CD8-positive, alpha-beta memory T cell (primary cell): ENCODE measurements around the gene MRI1. TPM values are rescaled to one million over a fixed set of nuclear protein-coding genes. Genes with fewer than 3 reads are reported as not detected.
"Not testable (repeated sequence)": the region's sequence is repeated elsewhere in the genome, so short reads cannot be mapped to it uniquely, and the experiment has no call there.

Experiments
- CTCF ChIA-PET: fragments of 350-600 bp; sonication (Branson Sonifier 250); formaldehyde crosslinking; loops from one replicate; lab custom pipeline; 2021; ENCODE audit warnings: antibody characterized with exemption; lab: Charles Lee
- POLR2A ChIA-PET: fragments of 350-600 bp; sonication (Branson Sonifier 250); formaldehyde crosslinking; loops from one replicate; lab custom pipeline; 2021; ENCODE audit warnings: antibody characterized with exemption; lab: Charles Lee
- DNase-seq, 5 donors: peaks; one replicate each; pipeline versions ENCODE4 v3.0.0 to v3.0.0-alpha.2; 2020 to 2022; ENCODE audit warnings: mixed read lengths in 1 of 5
- H3K27ac ChIP-seq: one replicate; pipeline ENCODE4 v1.7.0; 2013; ENCODE audit warnings: low read depth, mild to moderate bottlenecking, low read length, moderate library complexity
- H3K27me3 ChIP-seq: 2 replicates; pipeline ENCODE4 v1.7.0; 2013; ENCODE audit warnings: low read length, mild to moderate bottlenecking; ENCODE audit not compliant: insufficient read depth, poor library complexity, severe bottlenecking
- H3K36me3 ChIP-seq: 2 replicates; pipeline ENCODE4 v1.7.0; 2013; ENCODE audit warnings: mild to moderate bottlenecking, low read length, moderate library complexity; ENCODE audit not compliant: insufficient read depth
- H3K4me1 ChIP-seq: 2 replicates; pipeline ENCODE4 v1.7.0; 2013; ENCODE audit warnings: mild to moderate bottlenecking, low read length, moderate library complexity; ENCODE audit not compliant: insufficient read depth
- H3K4me3 ChIP-seq: 2 replicates; pipeline ENCODE4 v1.7.0; 2013; ENCODE audit warnings: mild to moderate bottlenecking, low read length
- H3K9me3 ChIP-seq: 2 replicates; pipeline ENCODE4 v1.7.0; 2013; ENCODE audit warnings: mild to moderate bottlenecking, low read length
- H3K27ac Mint-ChIP-seq, 8 donors: one replicate each; pipeline ENCODE4 v1.8.0; 2020 to 2021; ENCODE audit warnings: mixed read lengths in 8 of 8, mild to moderate bottlenecking in 6 of 8, inconsistent platforms in 3 of 8, moderate library complexity in 3 of 8
- H3K27me3 Mint-ChIP-seq, 2 donors: one replicate each; pipeline ENCODE4 v1.8.0; 2020 to 2021; ENCODE audit warnings: mixed read lengths in 2 of 2, mild to moderate bottlenecking in 1 of 2, moderate library complexity in 1 of 2
- H3K36me3 Mint-ChIP-seq, 3 donors: one replicate each; pipeline ENCODE4 v1.8.0; 2020 to 2021; ENCODE audit warnings: mixed read lengths in 3 of 3, inconsistent platforms in 1 of 3, mild to moderate bottlenecking in 1 of 3
- H3K4me1 Mint-ChIP-seq, 3 donors: one replicate each; pipeline ENCODE4 v1.8.0; 2020 to 2021; ENCODE audit warnings: mixed read lengths in 3 of 3, inconsistent platforms in 1 of 3, mild to moderate bottlenecking in 1 of 3
- H3K4me3 Mint-ChIP-seq, 7 donors: one replicate each; pipeline ENCODE4 v1.8.0; 2020 to 2021; ENCODE audit warnings: mixed read lengths in 7 of 7, mild to moderate bottlenecking in 6 of 7, moderate library complexity in 4 of 7, inconsistent platforms in 2 of 7
- H3K9me3 Mint-ChIP-seq, 5 donors: one replicate each; pipeline ENCODE4 v1.8.0; 2020 to 2022; ENCODE audit warnings: mixed read lengths in 5 of 5, mild to moderate bottlenecking in 3 of 5, moderate library complexity in 2 of 5, inconsistent platforms in 1 of 5
- polyA plus RNA-seq: library from polyadenylated mRNA; unstranded; fragments of 300-500 nt; fragmentation: Illumina TruSeq; gene quantifications from one replicate; pipeline ENCODE4 v1.2.3, GENCODE V29; 2021
- total RNA-seq, 2 experiments: library from RNA; stranded (reverse); gene quantifications; one replicate each; pipeline ENCODE4 v1.2.3, GENCODE V29; 2021

Gene MRI1
- total and polyA plus RNA-seq, 3 experiments from 2014 or later = 19.0 to 43.5 (median 42.4) TPM

DNA sequence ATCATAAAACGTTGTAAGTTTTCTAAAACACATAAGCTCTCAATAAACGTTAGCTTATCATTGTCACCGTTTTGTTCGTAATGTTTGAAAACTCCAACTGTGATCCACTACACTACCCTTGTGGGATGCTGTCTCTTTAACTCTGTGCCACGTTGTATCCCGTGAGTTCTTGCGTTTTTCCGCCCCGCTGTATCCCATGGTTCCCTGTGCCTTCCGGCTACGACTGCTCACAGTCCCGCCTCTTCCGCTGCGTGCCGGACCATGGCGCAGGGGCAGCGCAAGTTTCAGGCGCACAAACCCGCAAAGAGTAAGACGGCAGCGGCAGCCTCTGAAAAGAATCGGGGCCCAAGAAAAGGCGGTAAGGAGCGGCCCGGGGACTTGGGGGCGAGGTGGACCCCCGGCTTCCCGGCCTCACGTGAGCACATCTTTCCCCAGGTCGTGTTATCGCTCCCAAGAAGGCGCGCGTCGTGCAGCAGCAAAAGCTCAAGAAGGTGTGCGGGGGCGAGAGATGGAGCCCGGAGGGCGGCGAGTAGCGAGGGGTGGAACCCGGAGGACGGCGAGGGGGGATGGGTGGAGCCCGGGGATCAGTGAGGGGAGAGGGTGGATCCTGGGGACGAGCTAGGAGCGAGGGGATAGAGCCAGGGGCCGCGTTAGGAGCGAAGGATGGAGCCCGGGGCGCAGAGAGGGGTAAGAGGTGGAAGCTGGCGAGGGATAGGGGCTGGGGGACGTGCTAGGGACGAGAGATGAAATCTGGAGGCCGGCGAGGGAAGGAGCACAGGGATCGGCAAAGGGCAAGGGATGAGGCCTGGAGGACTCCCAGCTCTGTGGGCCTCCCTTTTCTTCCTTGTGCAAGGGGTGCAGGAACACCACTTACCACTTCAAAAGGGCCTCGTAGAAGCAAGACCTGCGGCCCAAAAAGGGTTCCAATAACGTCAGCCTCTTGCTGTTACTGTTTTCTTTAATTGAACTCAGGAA is 10.2 kb downstream of the MRI1 start, which contains the start of gene C19orf53:
TSS of gene C19orf53 (plus strand) at position 240 of the 975 bp plus-strand sequence. CDS start at position 262, 22 bp downstream.
- CTCF ChIA-PET = interaction anchor here (0.6 to 3.7 kb wide), 11 partner anchors 9 to 705 kb away, joined by 3 to 29 read pairs (median 3); partner anchors contain the start of gene ZSWIM4
- Histone ChIP-seq H3K36me3 (peaks cover 23% of the 10 kb centered on the region), H3K9me3 (no peaks in the 10 kb centered on the region), H3K27ac (peak within 1 kb of the TSS; percentile 84), H3K4me3 (peak within 1 kb of the TSS; percentile 87), H3K27me3 (no peaks in the 10 kb centered on the region), H3K4me1 (peaks cover 20% of the 10 kb centered on the region)
- Mint-ChIP-seq H3K36me3 (peaks cover 0 to 69% (median 12%) of the 10 kb centered on the region in 3 donors), H3K27me3 (no peaks in the 10 kb centered on the region), H3K4me1 (peaks cover 22 to 28% (median 28%) of the 10 kb centered on the region in 3 donors), H3K27ac (peak within 1 kb of the TSS; percentile 80 to 100 (median 98)), H3K9me3 (no peaks in the 10 kb centered on the region), H3K4me3 (peak within 1 kb of the TSS; percentile 90 to 100 (median 99))
- POLR2A ChIA-PET = interaction anchor here (0.5 to 2.4 kb wide), 15 partner anchors 8 to 704 kb away, joined by 3 to 9 read pairs (median 5); partner anchors contain the start of genes MRI1 and ZSWIM4
- DNase-seq = peak; percentile 80 to 88 (median 81)

DNA sequence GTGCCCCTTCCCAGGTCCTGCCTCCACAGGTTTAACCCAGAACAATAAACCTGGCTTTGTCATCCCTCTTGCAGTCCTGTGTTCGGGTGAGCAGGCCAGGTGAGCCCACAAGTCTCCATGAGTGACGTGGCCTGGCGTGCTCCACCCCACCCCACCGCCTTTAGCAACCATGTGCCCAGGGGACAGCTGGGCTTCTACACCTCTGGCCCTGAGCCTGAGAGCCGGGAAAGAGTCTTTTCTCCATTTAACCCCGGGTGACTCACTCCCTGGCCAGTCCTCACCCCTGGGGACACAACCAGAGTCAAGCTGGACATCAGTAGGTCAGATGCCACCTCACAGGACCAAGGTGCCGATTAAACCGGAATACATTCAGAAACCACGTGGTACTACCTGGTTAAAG is 14.1 kb downstream of the MRI1 start:
- H3K36me3 Mint-ChIP-seq = peaks cover 0 to 51% (median 9%) of the 10 kb centered on the region in 3 donors
- Histone ChIP-seq H3K27ac (no peak overlapping the region), H3K27me3 (no peaks in the 10 kb centered on the region), H3K4me1 (peaks cover 20% of the 10 kb centered on the region), H3K9me3 (no peaks in the 10 kb centered on the region), H3K4me3 (no peak overlapping the region), H3K36me3 (peaks cover 23% of the 10 kb centered on the region)
- CTCF ChIA-PET = interaction anchor here (1.4 to 3.1 kb wide), 2 partner anchors 10 to 83 kb away, joined by 4 to 16 read pairs; no protein-coding TSS in a partner anchor
- POLR2A ChIA-PET = interaction anchor here (0.5 to 0.6 kb wide), 3 partner anchors 58 to 575 kb away, joined by 3 to 4 read pairs (median 4); no protein-coding TSS in a partner anchor
- no peaks in the 10 kb centered on the region for H3K27me3 Mint-ChIP-seq
- peaks cover 22 to 29% (median 28%) of the 10 kb centered on the region in 3 donors for H3K4me1 Mint-ChIP-seq
- H3K9me3 Mint-ChIP-seq = no peaks in the 10 kb centered on the region
- H3K27ac Mint-ChIP-seq = peak overlapping the region in 1 of 8 donors; percentile 26
- peak overlapping the region in 1 of 7 donors; percentile 60 for H3K4me3 Mint-ChIP-seq
- DNase-seq = no peak

DNA sequence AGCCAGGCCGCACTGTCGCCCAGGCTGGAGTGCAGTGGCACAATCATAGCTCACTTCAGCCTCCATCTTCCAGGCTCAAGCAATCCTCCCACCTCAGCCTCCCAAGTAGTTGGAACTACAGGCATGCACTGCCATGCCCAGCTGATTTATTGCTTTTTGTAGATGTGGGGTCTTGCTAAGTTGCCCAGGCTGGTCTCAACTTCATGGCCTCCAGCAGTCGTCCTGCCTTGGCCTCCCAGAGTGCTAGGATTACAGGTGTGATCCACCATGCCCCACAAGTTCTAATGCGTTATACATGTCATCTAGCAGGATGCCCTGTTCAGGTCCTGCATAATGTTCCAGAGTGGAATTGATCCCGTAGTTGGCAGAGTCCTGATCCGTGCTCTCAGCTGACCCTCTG is 14.5 kb downstream of the MRI1 start:
- Mint-ChIP-seq H3K36me3 (peaks cover 0 to 51% (median 9%) of the 10 kb centered on the region in 3 donors), H3K4me1 (peaks cover 22 to 32% (median 28%) of the 10 kb centered on the region in 3 donors), H3K27ac (peak overlapping the region in 2 of 8 donors; percentile 54 to 76), H3K27me3 (no peaks in the 10 kb centered on the region), H3K9me3 (no peaks in the 10 kb centered on the region), H3K4me3 (no peak overlapping the region)
- CTCF ChIA-PET = interaction anchor here (0.7 to 3.1 kb wide), 3 partner anchors 31 to 83 kb away, joined by 3 to 16 read pairs (median 5); a partner anchor contains a TSS
- POLR2A ChIA-PET = interaction anchor here (0.6 kb wide), 2 partner anchors 58 to 501 kb away, joined by 3 to 4 read pairs; no protein-coding TSS in a partner anchor
- Histone ChIP-seq H3K36me3 (peaks cover 23% of the 10 kb centered on the region), H3K27me3 (no peaks in the 10 kb centered on the region), H3K4me1 (peaks cover 19% of the 10 kb centered on the region), H3K27ac (no peak overlapping the region), H3K4me3 (no peak overlapping the region), H3K9me3 (no peaks in the 10 kb centered on the region)
- DNase-seq = no peak

DNA sequence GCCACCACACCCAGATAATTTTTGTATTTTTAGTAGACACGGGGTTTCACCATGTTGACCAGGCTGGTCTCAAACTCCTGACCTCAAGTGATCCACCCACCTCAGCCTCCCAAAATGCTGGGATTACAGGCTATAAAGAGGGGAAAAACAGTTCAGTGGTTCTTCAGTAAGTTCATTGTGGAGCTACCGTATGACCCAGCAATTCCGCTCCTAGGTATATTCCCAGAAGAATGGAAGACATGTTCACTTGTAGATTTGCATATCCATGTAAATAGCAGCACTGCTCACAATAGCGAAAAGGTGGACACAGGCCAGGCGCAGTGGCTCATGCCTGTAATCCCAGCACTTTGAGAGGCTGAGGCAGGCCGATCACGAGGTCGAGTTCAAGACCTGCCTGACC is 15.5 kb downstream of the MRI1 start:
- CTCF ChIA-PET = interaction anchor here (0.9 to 3.1 kb wide), 4 partner anchors 32 to 90 kb away, joined by 3 to 16 read pairs (median 4); a partner anchor contains a TSS
- POLR2A ChIA-PET = not testable (repeated sequence)
- peak overlapping the region in 1 of 8 donors; percentile 76 for H3K27ac Mint-ChIP-seq

DNA sequence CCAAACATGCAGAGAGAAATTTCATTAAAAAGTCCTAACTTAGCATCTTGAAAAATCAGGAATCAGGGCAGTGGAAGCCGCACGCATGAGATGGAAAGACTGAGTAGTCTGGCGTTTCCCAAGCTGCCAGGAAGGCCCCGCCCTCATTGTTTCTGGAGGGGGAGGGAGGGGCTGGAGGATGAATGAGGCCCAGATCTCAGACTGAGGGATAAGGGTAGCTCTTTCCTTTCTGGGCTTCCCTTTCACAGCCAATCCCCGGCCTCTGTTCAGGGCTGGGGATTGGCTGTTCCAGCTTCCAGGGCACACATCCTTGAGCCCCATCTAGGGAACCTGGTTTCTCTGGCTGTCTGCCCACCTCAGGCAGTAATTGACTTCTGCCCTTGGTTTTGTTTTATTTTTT is 17.2 kb downstream of the MRI1 start:
- Histone ChIP-seq H3K4me1 (peaks cover 15% of the 10 kb centered on the region), H3K9me3 (no peaks in the 10 kb centered on the region), H3K27ac (no peak overlapping the region), H3K4me3 (no peak overlapping the region), H3K36me3 (peaks cover 19% of the 10 kb centered on the region), H3K27me3 (no peaks in the 10 kb centered on the region)
- POLR2A ChIA-PET = no interaction called here
- CTCF ChIA-PET = interaction anchor here (12.6 kb wide), 1 partner anchor 81 kb away, joined by 219 read pairs; no protein-coding TSS in a partner anchor
- no peaks in the 10 kb centered on the region for H3K27me3 Mint-ChIP-seq
- peaks cover 0 to 29% (median 5%) of the 10 kb centered on the region in 3 donors for H3K36me3 Mint-ChIP-seq
- peaks cover 8 to 17% (median 12%) of the 10 kb centered on the region in 3 donors for H3K4me1 Mint-ChIP-seq
- no peak overlapping the region for H3K4me3 Mint-ChIP-seq
- no peak for DNase-seq
- no peaks in the 10 kb centered on the region for H3K9me3 Mint-ChIP-seq
- H3K27ac Mint-ChIP-seq = no peak overlapping the region

More for the DNA sequence above, 15.5 kb downstream of the MRI1 start:
- H3K4me3 Mint-ChIP-seq, H3K9me3 Mint-ChIP-seq, H3K27me3 ChIP-seq, H3K4me3 ChIP-seq, DNase-seq, H3K9me3 ChIP-seq, H3K27ac ChIP-seq, H3K27me3 Mint-ChIP-seq: not testable (repeated sequence)
- H3K36me3 Mint-ChIP-seq = peaks cover 0 to 45% (median 9%) of the 10 kb centered on the region in 3 donors
- peaks cover 17 to 27% (median 23%) of the 10 kb centered on the region in 3 donors for H3K4me1 Mint-ChIP-seq
- peaks cover 23% of the 10 kb centered on the region for H3K36me3 ChIP-seq
- peaks cover 22% of the 10 kb centered on the region for H3K4me1 ChIP-seq

- Histone ChIP-seq H3K4me3 (no peak overlapping the region), H3K4me1 (peaks cover 19% of the 10 kb centered on the region), H3K27ac (no peak overlapping the region), H3K27me3 (no peaks in the 10 kb centered on the region), H3K9me3 (no peaks in the 10 kb centered on the region), H3K36me3 (peaks cover 16% of the 10 kb centered on the region)
- CTCF ChIA-PET = interaction anchor here (12.6 kb wide), 1 partner anchor 80 kb away, joined by 219 read pairs; no protein-coding TSS in a partner anchor
- POLR2A ChIA-PET = interaction anchor here (0.6 kb wide), 1 partner anchor 8 kb away, joined by 3 read pairs; the partner anchor contains the start of gene C19orf53
- Mint-ChIP-seq H3K36me3 (peaks cover 0 to 20% (median 3%) of the 10 kb centered on the region in 3 donors), H3K27me3 (no peaks in the 10 kb centered on the region), H3K27ac (peak overlapping the region in 1 of 8 donors; percentile 11), H3K4me3 (no peak overlapping the region), H3K9me3 (no peaks in the 10 kb centered on the region), H3K4me1 (peaks cover 9 to 21% (median 12%) of the 10 kb centered on the region in 3 donors)
- no peak for DNase-seq
These were observed 18.2 kb downstream of the MRI1 start for GRCh38 chr19:13782537-13782936.
